Measurements from ENCODE around the gene ATOSA. TPM values are rescaled to one million over a fixed set of nuclear protein-coding genes. Genes with fewer than 3 reads are reported as not detected.

ATOSA gene
- total and polyA plus RNA-seq, 2 of the 8 experiments (the other 6 are each of a cell fraction or from before 2014, with no cell fraction given) = 4.6 to 7.9 TPM

DNA sequence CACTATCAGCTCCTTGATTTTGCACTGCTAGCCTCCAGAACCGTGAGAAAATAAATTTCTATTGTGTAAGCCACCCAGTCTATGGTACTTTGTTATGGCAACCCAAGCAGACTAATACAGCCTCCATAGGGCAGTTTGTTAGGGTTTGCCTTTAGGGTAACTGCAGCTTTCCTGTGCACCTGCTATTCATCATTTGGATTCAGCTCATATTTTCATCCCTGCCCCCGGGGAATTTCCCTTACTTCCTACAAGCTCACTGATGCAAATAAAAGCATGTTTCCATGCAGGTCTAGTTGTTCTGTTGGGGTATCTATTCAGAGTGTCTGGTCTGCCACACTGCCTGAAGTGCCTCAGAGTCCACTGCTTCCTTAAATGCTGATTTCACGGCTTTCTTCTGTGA is 48.6 kb upstream of the ATOSA start:
- Histone ChIP-seq H4K91ac (replicated peaks; ENCODE audit: insufficient read length, low read length) (no peak overlapping the region), H3K27ac (ENCODE audit: low read depth, low read length) (no peak overlapping the region), H3K4ac (replicated peaks; ENCODE audit: insufficient read length, low read depth, low read length) (no peak overlapping the region), H3K4me3 (ENCODE audit: extremely low read depth in 1 of 4, insufficient read depth in 2 of 4, low read depth in 3 of 4, low read length in 4 of 4) (no peak overlapping the region), H3K18ac (ENCODE audit: extremely low read depth, low read length) (no peak overlapping the region), H2AK5ac (ENCODE audit: low read depth, low read length) (no peak overlapping the region), H3K23me2 (ENCODE audit: low read depth, low read length) (no peaks in the 10 kb centered on the region), H2BK120ac (replicated peaks; ENCODE audit: low read depth, low read length) (no peak overlapping the region), H3K4me1 (replicated peaks in 1 of 4; ENCODE audit: control insufficient read depth in 3 of 4, insufficient read depth in 4 of 4, low read length in 3 of 4) (no peaks in the 10 kb centered on the region), H3K9me3 (ENCODE audit: insufficient read depth in 2 of 2, low read depth in 1 of 2, low read length in 1 of 2) (no peaks in the 10 kb centered on the region), H2BK5ac (ENCODE audit: low read depth, low read length) (no peak overlapping the region), H3K27me3 (replicated peaks in 1 of 4; ENCODE audit: control insufficient read depth in 3 of 4, extremely low read depth in 1 of 4, insufficient read depth in 3 of 4, low read length in 3 of 4) (no peaks in the 10 kb centered on the region; a peak in 1 of 7 replicates), H3K14ac (ENCODE audit: insufficient read length) (no peak overlapping the region), H2BK20ac (ENCODE audit: low read length) (no peak overlapping the region), H3K79me2 (ENCODE audit: control insufficient read depth in 1 of 2, insufficient read depth in 2 of 2, low read length in 2 of 2) (no peaks in the 10 kb centered on the region), H2BK15ac (ENCODE audit: low read length) (no peak overlapping the region), H3K23ac (ENCODE audit: insufficient read length) (no peak overlapping the region), H3K9ac (replicated peaks in 1 of 4; ENCODE audit: extremely low read depth in 1 of 4, low read depth in 3 of 4, low read length in 3 of 4) (no peak overlapping the region), H3K4me2 (ENCODE audit: insufficient read depth in 1 of 2, low read depth in 2 of 2, low read length in 2 of 2) (no peak overlapping the region), H3K36me3 (ENCODE audit: control insufficient read depth in 2 of 4, insufficient read depth in 4 of 4, low read length in 3 of 4) (no peaks in the 10 kb centered on the region), H3K56ac (replicated peaks; ENCODE audit: insufficient read length, low read depth, low read length) (no peak overlapping the region), H3K79me1 (ENCODE audit: low read depth, low read length) (no peaks in the 10 kb centered on the region; the same call in 1 of the 2 replicates), H4K8ac (ENCODE audit: extremely low read depth, insufficient read depth, low read length) (no peak overlapping the region), H2BK12ac (ENCODE audit: low read depth, low read length) (no peak overlapping the region), H2AFZ (ENCODE audit: low read length) (no peak overlapping the region), H4K5ac (ENCODE audit: insufficient read length, low read depth, low read length) (no peak overlapping the region), H4K20me1 (replicated peaks in 1 of 2; ENCODE audit: control insufficient read depth in 1 of 2, insufficient read depth in 2 of 2, low read length in 2 of 2) (no peaks in the 10 kb centered on the region)
- ChIA-PET POLR2A (ENCODE audit: partially characterized antibody) (no interaction called here), CTCF (ENCODE audit: partially characterized antibody) (no interaction called here)
- 96% methylated on average over 3 of the region's 3 CpGs; no CpG with 5 or more reads in 1 of the 2 experiments for WGBS, 2 experiments (ENCODE audit: extremely low coverage in 1 of 2, insufficient coverage in 1 of 2, insufficient read length in 1 of 2, insufficient replicate concordance in 2 of 2, low coverage in 1 of 2, low lambda C conversion rate in 2 of 2, missing lambda C conversion rate in 1 of 2)
- DNase-seq (ENCODE audit: low read depth in 1 of 2, low spot score in 2 of 2) (no peak), FAIRE-seq (no peak)
- TF ChIP-seq, protein P1, sequence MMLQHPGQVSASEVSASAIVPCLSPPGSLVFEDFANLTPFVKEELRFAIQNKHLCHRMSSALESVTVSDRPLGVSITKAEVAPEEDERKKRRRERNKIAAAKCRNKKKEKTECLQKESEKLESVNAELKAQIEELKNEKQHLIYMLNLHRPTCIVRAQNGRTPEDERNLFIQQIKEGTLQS (IDR thresholded peaks at IDR 0.05; ENCODE audit: insufficient read depth, low read depth, low read length) = no peak
- no peak for TF ChIP-seq SIN3A (conservative IDR thresholded peaks at IDR 0.05 in 1 of 2, IDR thresholded peaks at IDR 0.05 in 1 of 2; ENCODE audit: low read depth in 1 of 2, low read length in 2 of 2)
- TF ChIP-seq RBBP5 (IDR thresholded peaks at IDR 0.05; ENCODE audit: borderline replicate concordance, low read depth, low read length) = no peak
- TF ChIP-seq CEBPB (IDR thresholded peaks at IDR 0.05; ENCODE audit: low read depth, low read length) = no peak
- no peak for TF ChIP-seq EZH2 (IDR thresholded peaks at IDR 0.05; ENCODE audit: low read depth, low read length, severe bottlenecking)
- no peak for TF ChIP-seq CTCF (IDR thresholded peaks at IDR 0.05; ENCODE audit: control extremely low read depth in 1 of 3, insufficient read depth in 1 of 3, low read depth in 1 of 3, low read length in 3 of 3)
- no peak for TF ChIP-seq BCL11A (IDR thresholded peaks at IDR 0.05; ENCODE audit: low read depth in 2 of 2, low read length in 2 of 2)
- TF ChIP-seq CHD2 (IDR thresholded peaks at IDR 0.05; ENCODE audit: low read length) = no peak
- TF ChIP-seq CBX5 (IDR thresholded peaks at IDR 0.05; ENCODE audit: low read depth, low read length) = no peak

Measured in H1 (cell line).